ENCODE results near the gene VPS41. TPM values are rescaled to one million over a fixed set of nuclear protein-coding genes. Genes with fewer than 3 reads are reported as not detected.
A peak's percentile ranks its signal among the peaks of the same experiment; 100 is the strongest.

The VPS41 gene
- total RNA-seq, 1 experiment from 2014 or later: 98.1 TPM

GRCh38 chr7:38781991-38782390 is 127.0 kb downstream of the VPS41 start:
- Histone ChIP-seq H3K36me3 (ENCODE audit: insufficient read depth, low read length) (no peaks in the 10 kb centered on the region), H3K4me1 (ENCODE audit: low read length) (no peaks in the 10 kb centered on the region), H2AFZ (ENCODE audit: low read length) (no peak overlapping the region), H3K27me3 (ENCODE audit: low read length) (no peaks in the 10 kb centered on the region), H4K20me1 (ENCODE audit: insufficient read depth, low read depth, low read length) (no peaks in the 10 kb centered on the region), H3K27ac (ENCODE audit: low read length) (no peak overlapping the region), H3K9ac (ENCODE audit: low read length) (no peak overlapping the region), H3K4me3 (ENCODE audit: low read length) (no peak overlapping the region), H3K4me2 (ENCODE audit: low read depth, low read length, poor library complexity, severe bottlenecking) (no peak overlapping the region), H3K9me2 (replicated peaks; ENCODE audit: insufficient read depth, low read length) (no peaks in the 10 kb centered on the region), H3K9me3 (ENCODE audit: low read length) (no peaks in the 10 kb centered on the region), H3K79me2 (ENCODE audit: low read length) (no peaks in the 10 kb centered on the region)
- DNase-seq: peak; percentile 33

- 0 out of 2 replicates have a peak, but pooled peaks cover 3% of the 10 kb centered on the region for H3K36me3 ChIP-seq (ENCODE audit: insufficient read depth, low read length)
- no peak overlapping the region for H3K4me3 ChIP-seq (ENCODE audit: low read length)
- no peaks in the 10 kb centered on the region for H3K9me3 ChIP-seq (ENCODE audit: low read length)
- no peaks in the 10 kb centered on the region for H4K20me1 ChIP-seq (ENCODE audit: insufficient read depth, low read depth, low read length)
- no peaks in the 10 kb centered on the region for H3K79me2 ChIP-seq (ENCODE audit: low read length)
- no peak overlapping the region for H3K4me2 ChIP-seq (ENCODE audit: low read depth, low read length, poor library complexity, severe bottlenecking)
- H3K27ac ChIP-seq (ENCODE audit: low read length): no peak overlapping the region
- no peak overlapping the region for H3K9ac ChIP-seq (ENCODE audit: low read length)
- H2AFZ ChIP-seq (ENCODE audit: low read length): no peak overlapping the region
- DNase-seq: no peak
- H3K4me1 ChIP-seq (ENCODE audit: low read length): no peaks in the 10 kb centered on the region
- H3K9me2 ChIP-seq (replicated peaks; ENCODE audit: insufficient read depth, low read length): no peaks in the 10 kb centered on the region
- H3K27me3 ChIP-seq (ENCODE audit: low read length): no peaks in the 10 kb centered on the region
These were observed 131.4 kb downstream of the VPS41 start for GRCh38 chr7:38777609-38778008.

GRCh38 chr7:38775506-38776175 is 133.3 kb downstream of the VPS41 start:
- Histone ChIP-seq H3K79me2 (ENCODE audit: low read length) (no peaks in the 10 kb centered on the region), H3K4me2 (ENCODE audit: low read depth, low read length, poor library complexity, severe bottlenecking) (no peak overlapping the region), H3K27me3 (ENCODE audit: low read length) (no peaks in the 10 kb centered on the region), H3K4me3 (ENCODE audit: low read length) (no peak overlapping the region), H3K4me1 (ENCODE audit: low read length) (peaks cover 2% of the 10 kb centered on the region), H3K9me3 (ENCODE audit: low read length) (no peaks in the 10 kb centered on the region), H3K9ac (ENCODE audit: low read length) (no peak overlapping the region), H4K20me1 (ENCODE audit: insufficient read depth, low read depth, low read length) (no peaks in the 10 kb centered on the region), H2AFZ (ENCODE audit: low read length) (no peak overlapping the region), H3K36me3 (ENCODE audit: insufficient read depth, low read length) (peaks cover 7% of the 10 kb centered on the region; the same call in 1 of the 2 replicates), H3K9me2 (replicated peaks; ENCODE audit: insufficient read depth, low read length) (no peaks in the 10 kb centered on the region), H3K27ac (ENCODE audit: low read length) (no peak overlapping the region)
- DNase-seq: no peak

- Histone ChIP-seq H3K27ac (ENCODE audit: low read length) (no peak overlapping the region), H3K9me2 (replicated peaks; ENCODE audit: insufficient read depth, low read length) (no peaks in the 10 kb centered on the region), H3K79me2 (ENCODE audit: low read length) (no peaks in the 10 kb centered on the region), H4K20me1 (ENCODE audit: insufficient read depth, low read depth, low read length) (no peaks in the 10 kb centered on the region), H3K9ac (ENCODE audit: low read length) (no peak overlapping the region), H3K27me3 (ENCODE audit: low read length) (no peaks in the 10 kb centered on the region), H3K4me1 (ENCODE audit: low read length) (peaks cover 6% of the 10 kb centered on the region), H3K9me3 (ENCODE audit: low read length) (no peaks in the 10 kb centered on the region), H3K36me3 (ENCODE audit: insufficient read depth, low read length) (peaks cover 7% of the 10 kb centered on the region; the same call in 1 of the 2 replicates), H3K4me2 (ENCODE audit: low read depth, low read length, poor library complexity, severe bottlenecking) (no peak overlapping the region), H3K4me3 (ENCODE audit: low read length) (no peak overlapping the region), H2AFZ (ENCODE audit: low read length) (no peak overlapping the region)
- no peak for DNase-seq
These were observed 135.6 kb downstream of the VPS41 start for GRCh38 chr7:38773430-38773829.

- H3K36me3 ChIP-seq (ENCODE audit: insufficient read depth, low read length): no peaks in the 10 kb centered on the region
- H3K9me3 ChIP-seq (ENCODE audit: low read length): no peaks in the 10 kb centered on the region
These were observed 148.8 kb downstream of the VPS41 start for GRCh38 chr7:38760226-38760625.

GRCh38 chr7:38759028-38759427 is 150.0 kb downstream of the VPS41 start:
- no peaks in the 10 kb centered on the region for H3K9me2 ChIP-seq (replicated peaks; ENCODE audit: insufficient read depth, low read length)
- no peak overlapping the region for H3K4me2 ChIP-seq (ENCODE audit: low read depth, low read length, poor library complexity, severe bottlenecking)
- no peak overlapping the region for H3K9ac ChIP-seq (ENCODE audit: low read length)
- DNase-seq: no peak
- no peaks in the 10 kb centered on the region for H4K20me1 ChIP-seq (ENCODE audit: insufficient read depth, low read depth, low read length)
- no peaks in the 10 kb centered on the region for H3K27me3 ChIP-seq (ENCODE audit: low read length)
- no peaks in the 10 kb centered on the region for H3K4me1 ChIP-seq (ENCODE audit: low read length)
- H3K79me2 ChIP-seq (ENCODE audit: low read length): no peaks in the 10 kb centered on the region
- H3K9me3 ChIP-seq (ENCODE audit: low read length): no peaks in the 10 kb centered on the region
- H2AFZ ChIP-seq (ENCODE audit: low read length): no peak overlapping the region
- no peaks in the 10 kb centered on the region for H3K36me3 ChIP-seq (ENCODE audit: insufficient read depth, low read length)
- no peak overlapping the region for H3K4me3 ChIP-seq (ENCODE audit: low read length)
- H3K27ac ChIP-seq (ENCODE audit: low read length): no peak overlapping the region

More at GRCh38 chr7:38760226-38760625, 148.8 kb downstream of the VPS41 start:
- no peaks in the 10 kb centered on the region for H3K27me3 ChIP-seq (ENCODE audit: low read length)
- no peak overlapping the region for H3K9ac ChIP-seq (ENCODE audit: low read length)
- no peaks in the 10 kb centered on the region for H3K4me1 ChIP-seq (ENCODE audit: low read length)
- no peaks in the 10 kb centered on the region for H3K9me2 ChIP-seq (replicated peaks; ENCODE audit: insufficient read depth, low read length)
- H3K79me2 ChIP-seq (ENCODE audit: low read length): no peaks in the 10 kb centered on the region
- H2AFZ ChIP-seq (ENCODE audit: low read length): no peak overlapping the region
- DNase-seq: no peak
- H3K4me2 ChIP-seq (ENCODE audit: low read depth, low read length, poor library complexity, severe bottlenecking): no peak overlapping the region
- H3K27ac ChIP-seq (ENCODE audit: low read length): no peak overlapping the region
- H4K20me1 ChIP-seq (ENCODE audit: insufficient read depth, low read depth, low read length): no peaks in the 10 kb centered on the region
- H3K4me3 ChIP-seq (ENCODE audit: low read length): no peak overlapping the region

- no peak for DNase-seq
- Histone ChIP-seq H3K79me2 (ENCODE audit: low read length) (no peaks in the 10 kb centered on the region), H3K4me1 (ENCODE audit: low read length) (no peaks in the 10 kb centered on the region), H3K36me3 (ENCODE audit: insufficient read depth, low read length) (no peaks in the 10 kb centered on the region), H3K27me3 (ENCODE audit: low read length) (no peaks in the 10 kb centered on the region), H3K9ac (ENCODE audit: low read length) (no peak overlapping the region), H3K27ac (ENCODE audit: low read length) (no peak overlapping the region), H4K20me1 (ENCODE audit: insufficient read depth, low read depth, low read length) (no peaks in the 10 kb centered on the region), H3K4me3 (ENCODE audit: low read length) (no peak overlapping the region), H2AFZ (ENCODE audit: low read length) (no peak overlapping the region), H3K4me2 (ENCODE audit: low read depth, low read length, poor library complexity, severe bottlenecking) (no peak overlapping the region), H3K9me3 (ENCODE audit: low read length) (no peaks in the 10 kb centered on the region), H3K9me2 (replicated peaks; ENCODE audit: insufficient read depth, low read length) (no peaks in the 10 kb centered on the region)
These were observed 151.1 kb downstream of the VPS41 start for GRCh38 chr7:38757931-38758330.

- H3K4me2 ChIP-seq (ENCODE audit: low read depth, low read length, poor library complexity, severe bottlenecking): no peak overlapping the region
- H2AFZ ChIP-seq (ENCODE audit: low read length): no peak overlapping the region
- no peak overlapping the region for H3K27ac ChIP-seq (ENCODE audit: low read length)
- no peaks in the 10 kb centered on the region for H4K20me1 ChIP-seq (ENCODE audit: insufficient read depth, low read depth, low read length)
- no peaks in the 10 kb centered on the region for H3K9me3 ChIP-seq (ENCODE audit: low read length)
- no peak overlapping the region for H3K4me3 ChIP-seq (ENCODE audit: low read length)
- no peaks in the 10 kb centered on the region for H3K4me1 ChIP-seq (ENCODE audit: low read length)
- no peaks in the 10 kb centered on the region for H3K36me3 ChIP-seq (ENCODE audit: insufficient read depth, low read length)
- no peak for DNase-seq
- no peak overlapping the region for H3K9ac ChIP-seq (ENCODE audit: low read length)
- no peaks in the 10 kb centered on the region for H3K9me2 ChIP-seq (replicated peaks; ENCODE audit: insufficient read depth, low read length)
- no peaks in the 10 kb centered on the region for H3K79me2 ChIP-seq (ENCODE audit: low read length)
- H3K27me3 ChIP-seq (ENCODE audit: low read length): no peaks in the 10 kb centered on the region
These were observed 152.5 kb downstream of the VPS41 start for GRCh38 chr7:38756521-38756920.
